GM18507 (cell line): ENCODE data around the gene SPATA31C2.
"Not testable (repeated sequence)": the region's sequence is repeated elsewhere in the genome, so short reads cannot be mapped to it uniquely, and the experiment has no call there.

Experiments used
- DNase-seq: peaks from one replicate; pipeline ENCODE4 v3.0.0; 2011; ENCODE audit warnings: low read depth; ENCODE audit not compliant: insufficient read length; ENCODE audit errors: extremely low spot score
- FAIRE-seq: peaks from 2 replicates; lab custom pipeline; 2011; peaks lifted over from hg19 to GRCh38; lab: Jason Lieb, UNC

SPATA31C2 gene

DNA sequence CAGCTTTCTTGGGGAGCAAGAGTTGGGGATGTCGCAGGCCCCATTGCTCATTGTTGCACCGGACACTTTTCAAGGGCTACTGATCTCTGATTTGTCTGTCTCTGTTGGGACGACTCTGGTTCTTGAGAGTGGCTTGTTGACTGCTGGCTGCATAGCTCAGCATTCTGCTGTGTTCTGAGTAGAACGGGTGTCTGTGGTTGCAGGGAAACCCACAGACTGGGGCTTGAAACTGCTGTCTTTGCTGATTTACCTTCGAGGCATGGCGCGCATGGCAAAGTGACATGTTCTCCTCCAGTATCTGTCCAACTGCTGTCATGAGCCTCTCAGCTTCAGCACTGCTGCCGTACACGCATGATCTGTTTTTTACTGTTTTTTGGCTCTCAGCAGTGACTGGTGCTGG lies 8.7 kb downstream of the SPATA31C2 start:
- DNase-seq, FAIRE-seq: not testable (repeated sequence)

DNA sequence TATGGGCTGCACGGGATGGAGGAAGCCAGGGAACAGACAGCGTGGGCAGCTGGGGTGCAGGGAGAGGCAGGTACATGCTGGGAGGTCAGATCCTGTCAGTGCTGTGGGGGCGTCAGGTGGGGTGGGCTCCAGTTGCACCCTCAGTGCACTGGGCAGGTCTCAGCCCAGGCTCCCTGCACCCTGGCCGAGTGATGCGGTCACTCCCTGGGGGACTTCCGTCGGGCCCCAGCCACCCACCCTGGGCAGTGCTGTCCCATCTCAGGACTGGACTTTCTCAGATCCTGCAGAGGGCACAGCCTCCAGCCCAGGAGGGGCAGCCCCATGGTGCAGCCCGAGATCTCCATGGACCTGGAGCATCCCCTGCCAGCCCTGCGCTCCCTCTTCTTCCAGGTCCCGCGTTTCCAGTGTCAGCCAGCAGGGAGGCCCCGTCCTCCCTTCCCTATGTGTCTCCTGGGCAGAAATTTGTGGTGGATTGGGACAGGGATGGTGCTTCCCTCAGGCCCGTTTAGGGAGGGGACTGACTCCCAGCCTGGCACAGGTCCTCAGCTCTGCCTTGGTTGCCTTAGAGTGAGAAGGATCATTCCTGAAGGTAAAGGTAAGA lies 10.5 kb downstream of the SPATA31C2 start:
- not testable (repeated sequence) for DNase-seq, FAIRE-seq

DNA sequence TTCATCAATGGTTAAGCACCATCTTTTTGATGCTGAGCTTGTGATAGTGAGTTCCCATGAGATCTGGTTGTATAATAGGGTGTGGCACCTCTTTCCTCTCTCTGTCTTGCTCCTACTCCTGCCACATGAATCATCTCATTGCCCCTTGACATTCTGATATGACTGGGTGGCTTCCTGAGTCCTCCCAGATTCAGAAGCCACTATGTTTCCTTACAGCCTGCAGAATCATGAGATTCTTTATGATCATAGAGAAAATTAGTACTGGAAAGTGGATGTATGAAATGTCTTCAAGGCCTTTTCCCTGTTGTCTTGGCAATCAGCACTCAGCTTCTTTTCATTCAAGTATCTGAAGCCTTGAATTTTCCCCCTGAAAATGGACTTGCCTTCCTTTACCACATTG lies 14.9 kb downstream of the SPATA31C2 start:
- FAIRE-seq, DNase-seq: not testable (repeated sequence)

DNA sequence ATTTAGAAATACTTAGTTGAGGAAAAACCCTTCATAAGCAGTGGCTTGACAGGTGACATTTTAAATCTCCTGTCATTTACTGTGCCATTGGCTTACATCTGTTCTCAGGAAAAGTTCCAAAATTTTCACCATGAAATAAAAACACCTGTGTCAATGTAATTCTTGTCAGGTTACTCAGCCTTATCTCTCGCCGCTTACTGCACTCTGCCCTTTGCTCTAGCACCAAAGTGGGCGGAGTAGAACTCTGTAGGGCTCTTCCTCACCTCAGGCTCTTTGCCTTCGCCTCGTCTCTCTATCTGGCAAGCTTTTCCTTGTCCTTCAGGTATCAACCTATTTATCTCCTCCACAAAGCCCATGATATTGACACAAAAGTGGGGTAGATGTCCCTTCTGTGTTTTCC lies 20.2 kb downstream of the SPATA31C2 start:
- not testable (repeated sequence) for FAIRE-seq, DNase-seq

DNA sequence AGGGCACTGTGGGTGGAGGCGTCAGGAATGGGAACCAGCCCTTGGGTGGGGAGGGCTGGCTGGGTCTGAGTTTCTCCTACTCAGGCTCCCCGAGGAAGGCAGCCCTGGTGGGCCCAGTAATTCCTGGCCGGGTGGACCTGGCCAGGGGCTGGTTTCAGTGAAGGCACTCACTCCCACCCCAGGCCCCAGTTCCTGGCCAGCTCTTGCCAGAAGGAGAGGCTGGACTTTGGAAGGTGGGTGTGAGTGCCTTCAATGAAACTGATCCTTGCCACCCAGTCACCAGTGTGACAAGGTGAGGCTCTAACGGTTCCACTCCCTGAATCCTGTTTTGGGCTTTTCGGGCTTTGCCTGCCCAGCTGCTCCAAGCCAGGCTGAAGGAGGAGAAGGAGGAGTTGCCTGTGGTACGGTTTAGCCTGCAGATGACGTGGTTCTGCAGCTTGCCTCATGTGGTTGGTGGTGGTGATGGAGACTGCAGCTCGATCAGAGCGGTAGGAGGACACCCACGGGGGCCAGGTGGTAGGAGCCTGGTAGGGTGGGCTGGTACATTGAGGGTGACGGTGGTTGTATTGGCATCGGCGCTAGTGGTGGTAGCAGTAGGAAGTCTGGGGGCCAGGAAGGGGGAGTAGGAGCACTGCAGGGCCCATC lies 23.2 kb downstream of the SPATA31C2 start:
- DNase-seq, FAIRE-seq: not testable (repeated sequence)

DNA sequence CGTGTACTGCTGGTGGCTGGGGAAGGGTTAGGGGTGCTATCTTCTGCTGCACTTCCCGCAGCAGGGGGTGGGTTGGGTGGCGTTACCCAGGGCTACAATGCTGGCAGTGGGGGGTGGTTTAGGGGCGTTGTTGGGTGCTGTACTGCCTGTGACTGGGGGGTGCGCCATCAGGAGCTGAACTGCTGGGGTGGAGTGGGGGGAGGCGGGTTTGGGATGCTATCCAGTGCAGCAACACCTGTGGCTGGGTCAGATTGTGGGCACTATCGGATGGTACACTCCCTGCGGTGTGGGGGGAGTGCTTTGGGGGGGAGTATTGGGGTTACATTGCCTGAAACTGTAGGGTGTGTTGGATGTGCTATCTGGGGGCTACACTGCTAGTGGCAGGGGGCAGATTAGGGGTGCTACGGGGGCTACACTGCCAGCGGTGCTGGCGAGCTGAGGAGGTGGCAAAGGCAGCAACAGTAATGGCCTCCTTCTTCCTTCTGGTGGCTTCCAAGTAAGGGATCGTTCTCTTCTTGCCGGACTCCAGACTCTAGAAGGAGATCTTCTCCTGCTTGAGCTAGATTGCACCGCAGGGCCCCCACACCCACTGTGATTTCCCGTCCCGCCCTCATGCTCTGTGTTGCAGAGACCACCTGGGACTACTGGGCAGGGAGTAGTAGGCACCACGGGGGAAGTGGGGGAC lies 23.9 kb downstream of the SPATA31C2 start:
- DNase-seq, FAIRE-seq: not testable (repeated sequence)

DNA sequence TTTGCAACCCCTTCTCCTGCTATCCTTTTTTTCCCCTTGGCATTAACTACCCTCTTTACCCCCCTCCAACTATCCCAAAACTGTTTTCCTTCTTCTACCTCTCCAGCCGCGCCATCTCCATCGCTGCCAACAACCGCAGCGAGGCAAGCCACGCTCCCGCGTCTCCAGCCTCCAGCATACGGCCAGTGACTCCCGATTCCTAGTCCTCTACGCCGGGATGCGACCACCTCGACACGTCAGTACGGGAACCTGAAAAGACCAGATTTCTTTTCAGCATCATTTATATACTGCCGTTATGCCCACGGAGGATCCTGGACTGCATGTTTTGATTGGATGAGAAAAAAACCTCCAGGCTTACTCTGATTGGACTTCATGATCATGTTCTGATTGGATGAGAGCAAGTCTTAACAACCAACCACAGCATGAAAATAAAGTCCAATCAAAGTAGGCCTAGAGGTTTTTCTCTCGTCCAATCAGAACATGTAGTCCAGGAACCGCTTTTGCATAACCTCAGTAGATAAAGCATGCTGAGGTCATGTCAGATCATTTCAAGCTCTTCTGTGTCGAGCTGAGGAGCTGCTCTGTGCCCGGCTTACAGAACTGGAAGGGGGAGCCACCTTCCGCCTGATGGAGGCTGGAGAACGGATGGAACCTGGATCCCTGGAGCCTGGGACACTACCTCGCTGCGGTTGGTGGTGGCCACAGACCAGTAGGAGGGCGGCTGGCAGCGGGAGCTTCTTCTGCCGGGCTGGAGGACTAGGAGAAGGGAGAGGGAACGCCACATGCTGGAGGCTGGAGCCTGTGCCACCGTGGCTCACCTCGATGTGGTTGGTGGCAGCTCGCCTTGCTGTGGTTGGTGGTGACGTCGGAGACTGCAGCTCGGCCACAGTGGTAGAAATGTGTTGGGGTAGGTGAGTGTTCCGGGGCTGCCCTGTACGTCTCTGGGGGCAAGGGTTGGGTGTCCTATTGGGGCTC lies 24.8 kb downstream of the SPATA31C2 start:
- not testable (repeated sequence) for DNase-seq, FAIRE-seq

DNA sequence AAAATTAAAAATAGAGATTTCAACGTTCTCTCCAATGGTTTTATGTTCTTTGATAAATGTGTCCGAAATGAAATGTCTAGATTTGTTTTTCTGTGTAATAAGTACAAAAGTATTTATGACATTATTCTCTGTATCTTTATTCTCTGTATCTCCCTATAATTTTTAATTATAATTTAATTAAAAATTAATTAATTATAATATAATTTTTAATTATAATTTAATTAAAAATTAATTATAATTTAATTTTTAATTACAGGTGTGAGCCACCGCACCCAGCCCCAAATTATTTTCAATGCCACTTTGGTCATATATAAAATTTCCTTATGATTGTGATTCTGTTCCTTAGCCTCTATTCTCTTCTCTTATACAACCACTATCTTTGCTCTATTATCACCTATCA lies 28.2 kb downstream of the SPATA31C2 start:
- DNase-seq = no peak
- FAIRE-seq = no peak

DNA sequence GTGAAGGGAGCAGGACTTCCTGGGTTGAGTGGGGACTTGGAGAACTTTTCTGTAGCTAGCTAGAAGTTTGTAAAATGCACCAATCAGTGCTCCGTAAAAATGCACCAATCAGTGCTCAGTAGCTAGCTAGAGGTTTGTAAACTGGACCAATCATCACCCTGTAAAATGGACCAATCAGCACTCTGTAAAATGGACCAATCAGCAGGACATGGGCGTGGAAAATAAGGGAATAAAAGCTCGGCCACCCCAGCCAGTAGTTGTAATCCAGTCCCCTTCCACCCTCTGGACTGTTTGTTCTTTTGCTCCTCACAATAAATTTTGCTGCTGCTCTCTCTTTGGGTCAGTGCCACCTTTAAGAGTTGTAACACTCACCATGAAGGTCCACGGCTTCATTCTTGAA lies 29.5 kb downstream of the SPATA31C2 start:
- DNase-seq (no peak), FAIRE-seq (no peak)

DNA sequence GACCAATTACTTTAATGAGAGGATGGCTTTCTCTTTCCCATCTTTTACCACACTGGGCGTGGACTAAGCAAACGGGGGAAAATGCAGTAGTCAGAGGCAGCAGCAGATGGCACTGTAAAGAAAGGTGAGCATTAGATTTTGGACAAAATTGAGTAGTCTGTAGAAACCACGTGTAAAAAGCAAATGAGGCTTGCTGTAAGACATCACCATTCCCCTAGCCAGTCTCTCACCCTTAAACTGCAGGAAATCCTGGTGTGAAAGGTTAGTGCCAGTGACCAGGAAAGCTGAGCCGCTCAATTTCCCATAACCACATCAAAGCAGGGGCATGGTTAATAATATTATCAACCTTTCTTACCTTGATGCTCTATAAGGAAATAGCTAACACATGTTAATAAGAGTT lies 31.8 kb downstream of the SPATA31C2 start:
- no peak for DNase-seq
- no peak for FAIRE-seq

DNA sequence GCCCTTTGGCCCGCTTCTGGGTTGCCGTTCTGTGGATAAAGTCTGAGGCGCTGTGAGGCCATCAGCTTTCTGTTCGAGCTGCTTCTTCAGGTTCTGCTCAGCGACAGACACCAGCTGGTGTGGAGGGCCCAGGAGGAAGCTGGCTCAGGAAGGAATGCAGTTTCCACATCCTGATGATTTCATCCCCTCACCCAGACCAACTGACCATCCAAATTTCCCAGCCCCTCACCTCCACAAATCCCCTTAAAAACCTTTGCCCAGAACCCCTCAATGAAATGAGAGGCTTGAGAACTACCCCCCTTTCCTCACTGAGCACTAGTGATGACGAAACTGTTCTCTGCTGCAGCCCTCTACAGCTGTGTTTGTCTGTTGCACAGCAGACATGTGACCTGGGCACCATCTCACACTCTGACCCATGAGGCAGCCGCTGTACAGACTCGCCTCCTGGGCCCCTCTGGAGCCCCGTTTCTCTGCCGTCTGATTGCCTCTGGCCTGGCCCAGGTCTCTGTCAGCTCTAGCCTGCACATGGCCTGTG lies 45.4 kb downstream of the SPATA31C2 start:
- FAIRE-seq (no peak), DNase-seq (no peak)

DNA sequence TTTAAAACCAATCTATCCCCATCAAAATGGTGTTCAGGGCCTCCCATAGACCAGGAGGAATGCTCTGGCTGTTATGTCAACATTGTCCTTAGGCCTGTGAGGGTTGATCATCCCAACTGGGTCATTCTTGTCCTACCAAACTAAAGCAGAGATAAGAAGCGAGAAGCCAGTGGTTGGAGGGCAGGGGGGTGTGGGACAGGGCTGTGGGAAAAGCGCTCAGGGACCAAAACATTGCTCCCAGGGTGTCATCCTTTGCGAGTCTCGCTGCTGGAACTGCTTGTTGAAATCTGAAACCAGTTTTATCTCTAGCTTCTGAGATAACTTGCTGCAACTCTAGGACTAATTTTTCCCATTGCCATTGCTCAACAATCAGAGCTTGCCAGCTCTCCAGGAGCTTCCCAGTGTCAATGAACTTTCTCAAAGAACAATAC lies 48.1 kb downstream of the SPATA31C2 start:
- DNase-seq (no peak), FAIRE-seq (no peak)

DNA sequence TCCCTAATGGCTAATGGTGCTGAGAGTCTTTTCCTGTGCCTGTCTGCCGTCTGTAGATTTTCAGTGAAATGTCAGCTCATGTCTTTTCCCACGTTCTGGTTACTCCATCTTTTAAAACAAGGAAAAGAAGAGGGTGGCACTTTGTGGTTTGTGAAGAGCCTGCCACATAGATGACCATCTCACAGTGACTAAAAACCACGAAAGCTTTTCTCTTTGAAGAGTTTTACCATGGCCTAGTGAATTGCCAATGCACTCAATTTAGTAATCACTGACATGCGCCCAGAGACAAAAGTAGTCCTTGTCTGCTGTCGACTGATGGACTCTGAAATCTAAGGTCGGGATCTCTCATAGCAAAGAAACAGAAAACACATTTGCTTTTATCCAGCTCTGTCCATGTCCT lies 50.4 kb downstream of the SPATA31C2 start:
- DNase-seq = no peak
- FAIRE-seq = no peak

DNA sequence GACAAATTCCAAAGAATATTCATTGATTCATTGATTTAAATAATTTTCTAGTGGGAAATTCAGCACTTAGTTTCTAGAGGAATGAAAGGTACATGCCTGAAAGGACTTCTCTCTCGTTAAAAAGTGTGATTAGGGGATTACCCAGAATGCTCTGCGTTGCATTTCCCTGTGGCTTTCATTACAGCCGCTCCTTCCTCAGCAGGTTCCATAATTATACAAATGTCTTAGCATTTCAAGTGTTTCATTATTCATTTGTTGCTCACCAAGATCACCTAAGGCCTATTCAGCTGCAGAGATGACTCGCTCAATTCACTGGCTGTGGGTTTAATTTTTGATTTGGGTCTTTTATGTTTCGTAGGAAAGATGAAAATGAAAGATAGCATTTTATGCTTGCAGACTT lies 52.8 kb downstream of the SPATA31C2 start:
- FAIRE-seq = no peak

DNA sequence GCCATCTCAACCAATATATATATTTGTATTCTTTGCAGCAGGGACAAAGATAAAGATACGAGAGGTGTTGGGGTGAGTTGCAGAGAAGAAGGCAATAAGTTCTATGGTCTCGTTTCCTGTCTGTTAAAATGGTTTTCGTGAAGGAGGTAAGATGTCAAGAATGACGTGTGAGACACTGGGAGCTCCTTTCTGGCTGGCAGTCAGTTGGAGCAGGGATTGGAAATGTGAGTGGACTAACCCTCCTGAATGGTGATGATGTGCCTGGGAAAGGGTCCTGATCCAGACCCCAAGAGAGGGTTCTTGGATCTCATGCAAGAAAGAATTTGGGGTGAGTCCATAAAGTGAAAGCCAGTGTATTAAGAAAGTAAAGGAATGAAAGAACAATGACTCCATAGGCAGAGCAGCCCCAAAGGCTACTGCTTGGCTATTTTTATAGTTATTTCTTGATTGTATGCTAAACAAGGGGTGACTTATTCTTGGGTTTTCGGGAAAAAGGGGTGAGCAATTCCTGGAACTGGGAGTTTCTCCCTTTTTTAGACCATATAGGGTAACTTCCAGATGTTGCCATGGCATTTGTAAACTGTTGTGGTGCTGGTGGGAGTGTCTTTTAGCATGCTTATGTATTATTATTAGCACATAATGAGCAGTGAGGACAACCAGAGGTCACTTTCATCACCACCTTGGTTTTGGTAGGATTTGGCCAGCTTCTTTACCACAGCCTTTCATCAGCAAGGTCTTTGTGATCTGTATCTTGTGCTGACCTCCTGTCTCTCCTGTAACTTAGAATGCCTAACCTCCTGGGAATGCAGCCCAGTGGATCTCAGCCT lies 53.7 kb downstream of the SPATA31C2 start:
- no peak for FAIRE-seq
- no peak for DNase-seq

More for the DNA sequence above, 52.8 kb downstream of the SPATA31C2 start:
- DNase-seq = no peak
